ENCODE results near the gene ENPP5.

DNA sequence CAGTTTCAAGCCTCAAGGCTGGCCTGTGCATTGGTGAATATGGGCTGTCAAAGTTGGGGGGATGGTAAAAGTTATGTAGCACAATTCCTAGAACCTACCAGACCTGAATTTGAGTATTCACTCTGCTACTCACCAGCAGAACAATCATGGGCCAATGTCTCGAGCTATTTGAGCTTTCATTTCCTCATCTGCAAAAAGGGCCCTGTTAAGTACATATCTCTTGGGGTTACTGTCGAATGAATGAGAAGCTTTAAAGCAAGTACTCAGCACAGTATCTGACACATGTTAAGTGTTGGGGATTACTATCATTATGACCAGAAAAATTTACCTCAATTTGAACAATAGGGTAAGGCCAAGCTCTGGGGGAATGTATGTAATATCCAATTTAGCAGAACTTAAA lies 54.5 kb downstream of the ENPP5 start:
- TF ChIP-seq POLR2A (IDR thresholded peaks at IDR 0.05) (no peak), CTCF (IDR thresholded peaks at IDR 0.05) (no peak)

Measured in uterus (tissue), 2 donors.